ENCODE data around the gene ZNF784.

GRCh38 chr19:55580628-55581144 lies 43.7 kb downstream of the ZNF784 start, which contains the start of gene ZNF579:
- TF ChIP-seq CTCF (IDR thresholded peaks at IDR 0.05; ENCODE audit: low read length) (no peak), EZH2 (optimal IDR thresholded peaks at IDR 0.05; ENCODE audit: low read depth, low read length) (no peak)
